OCI-LY3 (cell line): ENCODE data around the gene CST9L.

ENCODE experiments used
- CTCF ChIP-seq: fragments of 200-600, 300-600 bp; sonication (generic); IDR thresholded peaks from 2 replicates; pipeline ENCODE4 v1.5.1; 2014; ENCODE audit warnings: antibody characterized with exemption, low read length, low read depth
- EZH2phosphoT487 ChIP-seq: fragments of 200-600 bp; shearing (Covaris generic); IDR thresholded peaks from 2 replicates; pipeline ENCODE4 v1.6.1; 2018; ENCODE audit warnings: antibody characterized with exemption, mixed run types, low read depth

GRCh38 chr20:23614163-23614562, 45.9 kb upstream of the CST9L start:
- TF ChIP-seq CTCF (no peak), EZH2phosphoT487 (no peak)
